Measurements from ENCODE around the gene PCDHGA4.

Gene PCDHGA4

GRCh38 chr5:141351591-141351990, 3.2 kb upstream of the PCDHGA4 start:
- H3K4me3 ChIP-seq (ENCODE audit: low read depth in 1 of 2, low read length in 2 of 2), result peak overlapping the region in 1 of 2 donors; percentile 56
- H3K36me3 ChIP-seq (ENCODE audit: control insufficient read depth in 1 of 2, insufficient read depth in 2 of 2, low read length in 2 of 2), result no peaks in the 10 kb centered on the region
- H3K9me3 ChIP-seq (ENCODE audit: control insufficient read depth in 1 of 2, low read length in 2 of 2), result peaks cover 53 to 81% of the 10 kb centered on the region in 2 donors
- no peak overlapping the region for H3K27ac ChIP-seq (ENCODE audit: low read length)
- no peaks in the 10 kb centered on the region for H3K27me3 ChIP-seq (ENCODE audit: low read depth, low read length)
- no peaks in the 10 kb centered on the region for H3K4me1 ChIP-seq (ENCODE audit: control insufficient read depth in 1 of 2, insufficient read depth in 2 of 2, low read length in 2 of 2)

DNA sequence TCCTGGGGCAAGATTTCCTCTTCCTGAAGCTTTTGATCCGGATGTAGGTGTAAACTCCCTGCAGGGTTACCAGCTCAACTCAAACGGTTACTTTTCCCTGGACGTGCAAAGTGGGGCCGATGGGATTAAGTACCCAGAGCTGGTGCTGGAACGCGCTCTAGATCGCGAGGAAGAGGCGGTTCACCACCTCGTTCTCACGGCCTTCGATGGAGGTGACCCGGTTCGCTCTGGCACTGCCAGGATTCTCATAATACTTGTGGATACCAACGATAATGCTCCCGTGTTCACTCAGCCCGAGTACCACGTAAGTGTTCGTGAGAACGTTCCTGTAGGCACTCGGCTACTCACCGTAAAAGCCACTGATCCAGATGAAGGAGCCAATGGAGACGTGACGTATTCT, 820 bp downstream of the PCDHGA4 start:
- Histone ChIP-seq H3K27me3 (ENCODE audit: low read depth, low read length) (no peaks in the 10 kb centered on the region), H3K9me3 (ENCODE audit: control insufficient read depth in 1 of 2, low read length in 2 of 2) (peaks cover 55 to 71% of the 10 kb centered on the region in 2 donors), H3K27ac (ENCODE audit: low read length) (no peak overlapping the region), H3K36me3 (ENCODE audit: control insufficient read depth in 1 of 2, insufficient read depth in 2 of 2, low read length in 2 of 2) (no peaks in the 10 kb centered on the region), H3K4me3 (ENCODE audit: low read depth in 1 of 2, low read length in 2 of 2) (peak overlapping the region; percentile 12 to 53), H3K4me1 (ENCODE audit: control insufficient read depth in 1 of 2, insufficient read depth in 2 of 2, low read length in 2 of 2) (no peaks in the 10 kb centered on the region)

DNA sequence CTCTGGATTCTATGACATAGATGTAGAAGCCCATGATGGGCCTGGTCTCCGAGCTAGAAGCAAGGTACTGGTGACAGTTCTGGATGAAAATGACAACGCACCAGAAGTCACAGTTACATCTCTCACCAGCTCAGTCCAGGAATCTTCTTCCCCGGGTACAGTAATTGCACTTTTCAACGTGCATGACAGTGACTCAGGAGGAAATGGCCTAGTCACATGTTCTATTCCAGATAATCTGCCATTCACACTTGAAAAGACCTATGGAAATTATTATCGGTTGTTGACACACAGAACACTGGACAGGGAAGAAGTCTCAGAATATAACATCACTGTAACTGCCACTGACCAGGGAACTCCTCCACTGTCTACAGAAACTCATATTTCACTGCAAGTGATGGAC, 1.3 kb downstream of the PCDHGA4 start:
- no peaks in the 10 kb centered on the region for H3K27me3 ChIP-seq (ENCODE audit: low read depth, low read length)
- no peaks in the 10 kb centered on the region for H3K4me1 ChIP-seq (ENCODE audit: control insufficient read depth in 1 of 2, insufficient read depth in 2 of 2, low read length in 2 of 2)
- peaks cover 55 to 71% of the 10 kb centered on the region in 2 donors for H3K9me3 ChIP-seq (ENCODE audit: control insufficient read depth in 1 of 2, low read length in 2 of 2)
- peak overlapping the region in 1 of 2 donors; percentile 53 for H3K4me3 ChIP-seq (ENCODE audit: low read depth in 1 of 2, low read length in 2 of 2)
- no peaks in the 10 kb centered on the region for H3K36me3 ChIP-seq (ENCODE audit: control insufficient read depth in 1 of 2, insufficient read depth in 2 of 2, low read length in 2 of 2)
- H3K27ac ChIP-seq (ENCODE audit: low read length), result no peak overlapping the region

GRCh38 chr5:141356950-141357349, 2.1 kb downstream of the PCDHGA4 start:
- H3K9me3 ChIP-seq (ENCODE audit: control insufficient read depth in 1 of 2, low read length in 2 of 2), result peaks cover 51 to 71% of the 10 kb centered on the region in 2 donors
- H3K36me3 ChIP-seq (ENCODE audit: control insufficient read depth in 1 of 2, insufficient read depth in 2 of 2, low read length in 2 of 2), result no peaks in the 10 kb centered on the region
- no peak overlapping the region for H3K27ac ChIP-seq (ENCODE audit: low read length)
- H3K4me3 ChIP-seq (ENCODE audit: low read depth in 1 of 2, low read length in 2 of 2), result peak overlapping the region in 1 of 2 donors; percentile 53
- H3K4me1 ChIP-seq (ENCODE audit: control insufficient read depth in 1 of 2, insufficient read depth in 2 of 2, low read length in 2 of 2), result no peaks in the 10 kb centered on the region
- H3K27me3 ChIP-seq (ENCODE audit: low read depth, low read length), result no peaks in the 10 kb centered on the region

GRCh38 chr5:141359790-141360426, 5.1 kb downstream of the PCDHGA4 start, which contains the start of gene PCDHGB2:
TSS of gene PCDHGB2 (plus strand) at chr5:141359994. CDS start at chr5:141360136, 142 bp downstream.
- Histone ChIP-seq H3K4me3 (ENCODE audit: low read depth in 1 of 2, low read length in 2 of 2) (peak within 1 kb of the TSS; percentile 48 to 58), H3K27me3 (ENCODE audit: low read depth, low read length) (no peaks in the 10 kb centered on the region), H3K9me3 (ENCODE audit: control insufficient read depth in 1 of 2, low read length in 2 of 2) (peaks cover 71 to 80% of the 10 kb centered on the region in 2 donors)

GRCh38 chr5:141360685-141361084, 5.9 kb downstream of the PCDHGA4 start:
- Histone ChIP-seq H3K27me3 (ENCODE audit: low read depth, low read length) (no peaks in the 10 kb centered on the region), H3K36me3 (ENCODE audit: control insufficient read depth in 1 of 2, insufficient read depth in 2 of 2, low read length in 2 of 2) (no peaks in the 10 kb centered on the region), H3K9me3 (ENCODE audit: control insufficient read depth in 1 of 2, low read length in 2 of 2) (peaks cover 71 to 80% of the 10 kb centered on the region in 2 donors), H3K4me3 (ENCODE audit: low read depth in 1 of 2, low read length in 2 of 2) (peak overlapping the region; percentile 48 to 58), H3K27ac (ENCODE audit: low read length) (no peak overlapping the region), H3K4me1 (ENCODE audit: control insufficient read depth in 1 of 2, insufficient read depth in 2 of 2, low read length in 2 of 2) (no peaks in the 10 kb centered on the region)

More at GRCh38 chr5:141359790-141360426, 5.1 kb downstream of the PCDHGA4 start, which contains the start of gene PCDHGB2:
- Histone ChIP-seq H3K4me1 (ENCODE audit: control insufficient read depth in 1 of 2, insufficient read depth in 2 of 2, low read length in 2 of 2) (no peaks in the 10 kb centered on the region), H3K36me3 (ENCODE audit: control insufficient read depth in 1 of 2, insufficient read depth in 2 of 2, low read length in 2 of 2) (no peaks in the 10 kb centered on the region), H3K27ac (ENCODE audit: low read length) (no peak within 1 kb of the TSS)

GRCh38 chr5:141362719-141363118, 7.9 kb downstream of the PCDHGA4 start:
- Histone ChIP-seq H3K4me1 (ENCODE audit: control insufficient read depth in 1 of 2, insufficient read depth in 2 of 2, low read length in 2 of 2) (no peaks in the 10 kb centered on the region), H3K4me3 (ENCODE audit: low read depth in 1 of 2, low read length in 2 of 2) (peak overlapping the region; percentile 37 to 58), H3K36me3 (ENCODE audit: control insufficient read depth in 1 of 2, insufficient read depth in 2 of 2, low read length in 2 of 2) (no peaks in the 10 kb centered on the region), H3K27me3 (ENCODE audit: low read depth, low read length) (no peaks in the 10 kb centered on the region), H3K27ac (ENCODE audit: low read length) (no peak overlapping the region), H3K9me3 (ENCODE audit: control insufficient read depth in 1 of 2, low read length in 2 of 2) (peaks cover 60 to 74% of the 10 kb centered on the region in 2 donors)

GRCh38 chr5:141363952-141364660, 9.3 kb downstream of the PCDHGA4 start, which contains the start of gene PCDHGA5:
TSS of gene PCDHGA5 (plus strand) at chr5:141364162. CDS start at chr5:141364331, 169 bp downstream.
- Histone ChIP-seq H3K27ac (ENCODE audit: low read length) (no peak within 1 kb of the TSS), H3K4me1 (ENCODE audit: control insufficient read depth in 1 of 2, insufficient read depth in 2 of 2, low read length in 2 of 2) (no peaks in the 10 kb centered on the region), H3K27me3 (ENCODE audit: low read depth, low read length) (no peaks in the 10 kb centered on the region), H3K4me3 (ENCODE audit: low read depth in 1 of 2, low read length in 2 of 2) (peak within 1 kb of the TSS; percentile 37 to 66), H3K36me3 (ENCODE audit: control insufficient read depth in 1 of 2, insufficient read depth in 2 of 2, low read length in 2 of 2) (no peaks in the 10 kb centered on the region), H3K9me3 (ENCODE audit: control insufficient read depth in 1 of 2, low read length in 2 of 2) (peaks cover 60 to 75% of the 10 kb centered on the region in 2 donors)

DNA sequence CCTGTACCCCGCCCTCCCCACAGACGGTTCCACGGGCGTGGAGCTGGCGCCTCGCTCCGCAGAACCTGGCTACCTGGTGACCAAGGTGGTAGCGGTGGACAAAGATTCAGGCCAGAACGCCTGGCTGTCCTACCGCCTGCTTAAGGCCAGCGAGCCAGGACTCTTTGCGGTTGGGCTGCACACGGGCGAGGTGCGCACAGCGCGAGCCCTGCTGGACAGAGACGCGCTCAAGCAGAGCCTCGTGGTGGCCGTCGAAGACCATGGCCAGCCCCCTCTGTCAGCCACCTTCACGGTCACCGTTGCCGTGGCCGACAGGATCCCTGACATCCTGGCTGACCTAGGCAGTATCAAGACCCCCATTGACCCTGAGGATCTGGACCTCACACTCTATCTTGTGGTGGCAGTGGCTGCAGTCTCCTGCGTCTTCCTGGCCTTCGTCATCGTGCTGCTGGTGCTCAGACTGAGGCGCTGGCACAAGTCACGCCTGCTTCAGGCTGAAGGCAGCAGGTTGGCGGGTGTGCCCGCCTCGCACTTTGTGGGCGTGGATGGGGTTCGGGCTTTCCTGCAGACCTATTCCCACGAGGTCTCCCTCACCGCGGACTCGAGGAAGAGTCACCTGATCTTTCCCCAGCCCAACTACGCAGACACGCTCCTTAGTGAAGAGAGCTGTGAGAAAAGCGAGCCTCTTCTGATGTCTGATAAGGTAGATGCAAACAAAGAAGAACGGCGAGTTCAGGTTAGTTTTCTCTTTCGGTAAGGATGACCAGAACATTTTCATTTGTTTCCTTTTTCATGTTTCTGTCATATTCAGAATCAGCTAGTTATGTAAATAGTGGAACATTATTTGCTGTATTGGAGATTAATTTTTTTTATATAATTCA, 11.4 kb downstream of the PCDHGA4 start:
- peaks cover 49 to 77% of the 10 kb centered on the region in 2 donors for H3K9me3 ChIP-seq (ENCODE audit: control insufficient read depth in 1 of 2, low read length in 2 of 2)
- H3K4me3 ChIP-seq (ENCODE audit: low read depth in 1 of 2, low read length in 2 of 2), result peak overlapping the region; percentile 34 to 66
- no peaks in the 10 kb centered on the region for H3K4me1 ChIP-seq (ENCODE audit: control insufficient read depth in 1 of 2, insufficient read depth in 2 of 2, low read length in 2 of 2)

GRCh38 chr5:141369994-141370848, 15.4 kb downstream of the PCDHGA4 start, which contains the start of gene PCDHGB3:
TSS of gene PCDHGB3 (plus strand) at chr5:141370242. CDS start at chr5:141370395, 153 bp downstream.
- Histone ChIP-seq H3K9me3 (ENCODE audit: control insufficient read depth in 1 of 2, low read length in 2 of 2) (peaks cover 51 to 78% of the 10 kb centered on the region in 2 donors), H3K27ac (ENCODE audit: low read length) (no peak within 1 kb of the TSS), H3K27me3 (ENCODE audit: low read depth, low read length) (no peaks in the 10 kb centered on the region), H3K4me1 (ENCODE audit: control insufficient read depth in 1 of 2, insufficient read depth in 2 of 2, low read length in 2 of 2) (no peaks in the 10 kb centered on the region), H3K36me3 (ENCODE audit: control insufficient read depth in 1 of 2, insufficient read depth in 2 of 2, low read length in 2 of 2) (peaks cover 0 to 27% of the 10 kb centered on the region in 2 donors), H3K4me3 (ENCODE audit: low read depth in 1 of 2, low read length in 2 of 2) (peak within 1 kb of the TSS; percentile 13 to 75)

More for the DNA sequence above, 11.4 kb downstream of the PCDHGA4 start:
- Histone ChIP-seq H3K27ac (ENCODE audit: low read length) (no peak overlapping the region), H3K27me3 (ENCODE audit: low read depth, low read length) (no peaks in the 10 kb centered on the region), H3K36me3 (ENCODE audit: control insufficient read depth in 1 of 2, insufficient read depth in 2 of 2, low read length in 2 of 2) (peaks cover 0 to 7% of the 10 kb centered on the region in 2 donors)

All from muscle layer of duodenum (tissue), 2 donors.